A673 (cell line): ENCODE data around the gene CDC25A. TPM values are rescaled to one million over a fixed set of nuclear protein-coding genes. Genes with fewer than 3 reads are reported as not detected.

Experiments
- microRNA-seq: library from miRNA; unstranded; fragments of <30 nt; microRNA quantifications from one replicate; pipeline ENCODE4 v1.2.0, GENCODE V29; 2021
- total RNA-seq: library from RNA; stranded (reverse); gene quantifications from 2 replicates; pipeline ENCODE4 v1.2.3, GENCODE V29; 2021

CDC25A gene
- total RNA-seq, 1 experiment from 2014 or later: 34.6 TPM

Small RNAs within 50 kb of the gene (microRNA-seq; reads per million reads assigned to microRNA genes)
- gene MIR4443: 17.3 reads per million, percentile 40 among the genes with 10 or more reads in this experiment

Other genes starting within 250 kb of the CDC25A start
- 105 and 110 TPM in 2 replicates for gene MAP4, start 172.0 kb downstream of the CDC25A start, total RNA-seq
- gene CAMP, start 35.1 kb upstream of the CDC25A start, total RNA-seq: not detected in 2 replicates
- 25.6 and 26.7 TPM in 2 replicates for gene ZNF589, start 52.7 kb upstream of the CDC25A start, total RNA-seq
- gene NME6, start 113.0 kb upstream of the CDC25A start, total RNA-seq: 12.0 and 13.5 TPM in 2 replicates
- gene SPINK8, start 145.2 kb upstream of the CDC25A start, total RNA-seq: not detected in 2 replicates
- 0.55 and 0.60 TPM in 2 replicates for gene FBXW12, start 183.8 kb upstream of the CDC25A start, total RNA-seq
- 24.6 and 38.0 TPM in 2 replicates for gene PLXNB1, start 241.7 kb upstream of the CDC25A start, total RNA-seq